WERI-Rb-1 (cell line): Measurements from ENCODE around the gene KAT6B.
"Not testable (repeated sequence)": the region's sequence is repeated elsewhere in the genome, so short reads cannot be mapped to it uniquely, and the experiment has no call there.

Experiments used
- DNase-seq: peaks from one replicate; pipeline ENCODE4 v3.0.0-alpha.2; 2020
- H3K27ac ChIP-seq: fragments of 250-450 bp; sonication (Bioruptor Pico); 2 replicates; pipeline ENCODE4 v1.5.1; 2020; ENCODE audit warnings: mild to moderate bottlenecking, moderate library complexity
- H3K27me3 ChIP-seq: fragments of 250-450 bp; sonication (Bioruptor Pico); 2 replicates; pipeline ENCODE4 v1.5.1; 2021; ENCODE audit warnings: mild to moderate bottlenecking, low read depth, moderate library complexity; ENCODE audit not compliant: insufficient read depth, severe bottlenecking
- H3K36me3 ChIP-seq: fragments of 250-450 bp; sonication (Bioruptor Pico); 2 replicates; pipeline ENCODE4 v1.5.1; 2020; ENCODE audit warnings: mild to moderate bottlenecking, moderate library complexity
- H3K4me3 ChIP-seq: 2 replicates; pipeline ENCODE4 v1.5.1; 2011; ENCODE audit warnings: low read depth, mild to moderate bottlenecking, control low read depth, low read length
- H3K9me3 ChIP-seq: fragments of 250-450 bp; sonication (Bioruptor Pico); 2 replicates; pipeline ENCODE4 v1.5.1; 2021; ENCODE audit warnings: mild to moderate bottlenecking, moderate library complexity; ENCODE audit not compliant: severe bottlenecking
- CTCF ChIP-seq: IDR thresholded peaks from 2 replicates; pipeline ENCODE4 v1.5.1; 2011; ENCODE audit warnings: low read depth, mild to moderate bottlenecking, control low read depth, inconsistent platforms, low read length

Gene KAT6B

GRCh38 chr10:75048669-75049098, 222.3 kb downstream of the KAT6B start:
- Histone ChIP-seq H3K27me3 (no peaks in the 10 kb centered on the region), H3K4me3 (no peak overlapping the region), H3K36me3 (no peaks in the 10 kb centered on the region), H3K9me3 (peaks cover 4% of the 10 kb centered on the region), H3K27ac (no peak overlapping the region)
- no peak for TF ChIP-seq CTCF
- DNase-seq: no peak

GRCh38 chr10:75049316-75050148, 223.1 kb downstream of the KAT6B start:
- DNase-seq: no peak
- Histone ChIP-seq H3K27me3 (no peaks in the 10 kb centered on the region), H3K27ac (no peak overlapping the region), H3K4me3 (no peak overlapping the region), H3K9me3 (no peaks in the 10 kb centered on the region), H3K36me3 (no peaks in the 10 kb centered on the region)
- TF ChIP-seq CTCF: no peak

- H3K4me3 ChIP-seq: no peak overlapping the region
- H3K27ac ChIP-seq: no peak overlapping the region
- no peak for DNase-seq
- H3K9me3 ChIP-seq: no peaks in the 10 kb centered on the region
- no peak for TF ChIP-seq CTCF
- H3K36me3 ChIP-seq: no peaks in the 10 kb centered on the region
- no peaks in the 10 kb centered on the region for H3K27me3 ChIP-seq
Observed at GRCh38 chr10:75050149-75050919, 223.9 kb downstream of the KAT6B start.

- Histone ChIP-seq H3K27me3 (no peaks in the 10 kb centered on the region), H3K9me3 (no peaks in the 10 kb centered on the region), H3K27ac (no peak overlapping the region), H3K4me3 (no peak overlapping the region), H3K36me3 (no peaks in the 10 kb centered on the region)
- DNase-seq: no peak
- TF ChIP-seq CTCF: no peak
Observed at GRCh38 chr10:75051308-75051707, 224.9 kb downstream of the KAT6B start.

GRCh38 chr10:75055896-75056406, 229.6 kb downstream of the KAT6B start:
- H3K4me3 ChIP-seq, H3K36me3 ChIP-seq, H3K27me3 ChIP-seq, DNase-seq, H3K27ac ChIP-seq, H3K9me3 ChIP-seq: not testable (repeated sequence)

GRCh38 chr10:75057680-75058079, 231.3 kb downstream of the KAT6B start:
- no peak for TF ChIP-seq CTCF
- no peak overlapping the region for H3K27ac ChIP-seq
- DNase-seq: no peak

More at GRCh38 chr10:75057680-75058079, 231.3 kb downstream of the KAT6B start:
- Histone ChIP-seq H3K9me3 (peaks cover 3% of the 10 kb centered on the region), H3K27me3 (no peaks in the 10 kb centered on the region), H3K36me3 (no peaks in the 10 kb centered on the region), H3K4me3 (no peak overlapping the region)
